D341Med (cell line): ENCODE measurements around the gene AP2A2.
A peak's percentile ranks its signal among the peaks of the same experiment; 100 is the strongest.
"Not testable (repeated sequence)": the region's sequence is repeated elsewhere in the genome, so short reads cannot be mapped to it uniquely, and the experiment has no call there.

Source experiments
- DNase-seq: peaks from one replicate; pipeline ENCODE4 v3.0.0; 2012; ENCODE audit warnings: low spot score

Gene AP2A2

DNA sequence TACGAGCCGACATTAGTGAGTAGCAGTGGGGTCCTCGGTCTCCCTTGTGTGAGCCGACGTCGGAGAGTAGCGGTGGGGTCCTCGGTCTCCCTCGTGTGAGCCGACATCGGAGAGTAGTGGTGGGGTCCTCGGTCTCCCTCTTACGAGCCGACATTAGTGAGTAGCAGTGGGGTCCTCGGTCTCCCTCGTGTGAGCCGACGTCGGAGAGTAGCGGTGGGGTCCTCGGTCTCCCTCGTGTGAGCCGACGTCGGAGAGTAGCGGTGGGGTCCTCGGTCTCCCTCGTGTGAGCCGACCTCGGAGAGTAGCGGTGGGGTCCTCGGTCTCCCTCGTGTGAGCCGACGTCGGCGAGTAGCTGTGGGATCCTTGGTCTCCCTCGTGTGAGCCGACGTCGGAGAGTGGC lies 49.7 kb downstream of the AP2A2 start:
- DNase-seq: not testable (repeated sequence)

DNA sequence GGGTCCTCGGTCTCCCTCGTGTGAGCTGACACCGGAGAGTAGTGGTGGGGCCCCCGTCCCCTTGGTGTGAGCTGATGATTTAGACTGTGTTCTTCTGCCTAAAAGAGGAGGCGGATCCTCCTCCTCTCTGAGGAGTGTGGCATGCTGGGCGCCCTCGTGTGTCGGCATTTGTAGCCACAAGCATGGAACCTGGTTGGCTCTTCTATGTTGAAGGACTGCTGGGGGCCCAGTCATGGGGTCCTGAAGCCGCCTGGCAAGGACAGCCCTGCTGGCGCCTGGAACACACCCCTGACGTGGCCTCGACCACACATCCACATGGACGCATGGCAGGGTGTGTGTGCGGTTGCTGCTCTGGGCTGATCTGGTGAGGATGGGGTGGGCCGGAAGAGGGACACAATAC lies 50.2 kb downstream of the AP2A2 start:
- peak; percentile 57 for DNase-seq

DNA sequence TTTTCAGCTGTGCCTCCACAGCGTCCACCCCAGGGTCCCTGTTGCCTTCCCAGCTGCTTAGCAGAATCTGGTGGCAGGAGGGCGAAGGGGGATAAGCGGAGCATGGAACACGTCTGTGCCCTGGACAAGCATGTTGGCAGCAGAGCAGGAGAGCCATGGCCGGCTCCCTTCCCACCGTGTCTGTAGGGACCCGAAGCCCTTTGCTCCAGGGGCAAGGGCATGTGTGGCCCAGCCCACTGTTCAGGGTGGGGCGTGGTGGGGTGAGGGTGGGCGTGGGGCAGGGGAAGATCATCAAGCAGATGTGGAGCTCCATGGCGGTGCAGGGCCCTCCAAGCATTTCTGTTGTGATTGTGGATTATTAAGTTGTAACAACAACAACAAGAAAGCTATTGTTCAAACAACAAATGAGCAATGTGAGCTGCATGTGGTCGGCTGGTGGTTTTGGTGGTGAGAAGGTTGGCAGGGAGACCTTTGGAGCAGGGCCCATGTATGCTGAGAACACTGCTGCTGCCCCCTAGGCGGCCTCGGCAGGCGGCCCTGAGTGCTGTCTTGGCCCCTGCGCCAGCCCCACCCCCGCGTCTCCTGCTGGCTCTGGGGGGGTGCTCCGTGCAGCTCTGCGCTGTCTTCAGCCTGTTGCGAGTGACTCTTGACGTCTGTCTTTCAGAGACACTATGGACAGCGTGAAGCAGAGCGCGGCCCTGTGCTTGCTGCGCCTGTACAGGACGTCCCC lies 50.9 kb downstream of the AP2A2 start:
- no peak for DNase-seq

DNA sequence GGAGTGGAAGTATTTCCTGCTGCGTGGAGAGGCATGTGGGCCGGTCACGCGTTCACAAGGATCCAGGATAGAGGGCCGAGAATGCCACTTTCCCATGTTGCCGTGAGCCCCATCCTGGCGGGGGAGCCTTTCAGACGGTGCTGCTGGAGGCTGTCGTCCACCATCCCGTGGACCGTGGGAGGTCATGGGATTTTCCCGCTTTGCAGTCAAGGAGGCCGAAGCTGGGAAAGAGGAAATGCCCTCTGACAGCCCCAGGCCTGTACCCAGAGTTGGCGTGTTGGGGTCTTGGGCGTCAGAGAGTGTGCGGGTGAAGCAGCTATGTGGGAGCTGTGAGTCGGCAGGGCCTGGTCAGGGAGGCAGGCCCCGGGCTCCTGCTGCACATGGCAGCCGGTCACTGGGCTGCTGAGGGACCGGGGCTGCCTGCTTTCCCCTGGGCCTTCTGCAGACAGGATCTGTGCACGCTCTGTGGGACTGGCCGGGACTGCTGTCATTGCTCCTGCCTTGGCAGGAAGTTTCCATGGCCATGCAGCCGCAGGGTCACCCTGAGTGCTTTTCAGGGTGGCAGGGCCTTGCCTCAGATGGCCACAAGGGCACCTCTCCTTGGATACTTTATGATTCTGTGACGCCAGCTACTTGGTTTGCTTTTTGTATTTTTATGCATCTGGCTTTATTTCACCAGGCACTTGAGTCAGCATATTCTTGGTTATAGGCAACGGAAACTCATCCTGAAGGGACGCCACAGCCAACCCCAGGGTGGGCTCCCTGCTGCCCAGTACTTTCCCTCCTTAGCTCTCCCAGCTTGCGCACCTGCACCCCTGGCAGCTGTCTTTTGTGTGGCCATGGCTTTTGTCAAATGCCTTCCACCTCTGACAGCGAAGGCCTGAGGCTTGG lies 52.4 kb downstream of the AP2A2 start:
- no peak for DNase-seq

DNA sequence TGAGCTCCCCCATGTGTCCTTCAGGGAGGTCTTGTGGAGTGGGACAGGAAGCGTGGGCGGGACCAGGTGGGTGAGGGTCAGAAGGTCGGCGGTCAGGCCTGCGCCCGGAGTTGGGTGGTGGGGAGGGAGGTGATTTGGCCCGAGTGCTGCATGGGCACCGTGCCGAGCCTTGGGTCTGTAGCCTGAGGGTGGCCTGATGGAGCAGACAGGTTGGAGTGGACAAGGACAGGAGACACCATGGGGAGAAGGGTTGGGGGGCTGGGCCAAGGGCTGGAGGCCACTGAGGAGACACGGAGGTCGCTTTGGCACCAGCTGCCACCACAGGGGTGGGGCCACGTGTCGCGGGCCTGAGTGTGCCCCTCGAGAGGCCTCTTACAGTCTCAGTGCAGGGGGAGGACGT lies 53.1 kb downstream of the AP2A2 start:
- no peak for DNase-seq

DNA sequence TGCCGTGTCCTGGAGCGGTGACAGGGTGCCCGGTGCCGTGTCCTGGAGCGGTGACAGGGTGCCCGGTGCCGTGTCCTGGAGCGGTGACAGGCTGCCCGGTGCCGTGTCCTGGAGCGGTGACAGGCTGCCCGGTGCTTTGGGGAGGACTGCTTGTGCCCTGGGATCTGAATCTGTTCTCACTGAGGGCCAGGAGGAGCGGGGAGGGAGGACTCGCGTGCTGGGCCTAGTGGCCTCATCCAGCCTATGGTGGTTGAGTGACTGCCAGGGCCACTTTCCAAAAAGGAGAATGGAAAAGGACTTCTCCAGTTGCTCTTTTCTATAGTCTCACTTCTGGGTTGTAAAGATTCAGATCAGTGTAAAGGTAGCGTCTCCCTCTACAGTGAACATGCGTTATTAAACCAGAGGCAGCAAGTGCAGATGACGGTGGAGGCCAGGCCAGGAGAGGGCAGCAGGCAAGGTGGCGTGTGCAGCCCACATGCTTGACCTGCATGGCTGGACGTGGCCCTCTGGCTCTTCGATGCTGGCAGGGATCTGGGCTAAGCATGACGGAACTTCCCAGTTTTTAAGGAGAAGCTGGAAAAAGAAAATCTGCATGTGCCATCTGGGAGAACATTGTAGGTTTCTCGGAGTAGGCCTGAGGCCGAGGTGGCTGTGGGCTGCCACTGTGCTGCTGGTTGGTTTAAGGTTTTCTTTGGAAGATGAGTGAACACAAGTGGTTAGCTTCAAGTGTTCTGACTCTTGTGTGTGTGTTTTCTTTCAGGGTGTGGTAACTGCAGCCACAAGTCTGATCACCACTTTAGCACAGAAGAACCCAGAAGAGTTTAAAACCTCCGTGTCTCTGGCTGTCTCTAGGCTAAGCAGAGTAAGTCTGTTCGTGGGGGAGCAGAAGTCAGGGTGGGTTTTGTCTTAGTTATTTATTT lies 55.0 kb downstream of the AP2A2 start:
- DNase-seq: no peak

DNA sequence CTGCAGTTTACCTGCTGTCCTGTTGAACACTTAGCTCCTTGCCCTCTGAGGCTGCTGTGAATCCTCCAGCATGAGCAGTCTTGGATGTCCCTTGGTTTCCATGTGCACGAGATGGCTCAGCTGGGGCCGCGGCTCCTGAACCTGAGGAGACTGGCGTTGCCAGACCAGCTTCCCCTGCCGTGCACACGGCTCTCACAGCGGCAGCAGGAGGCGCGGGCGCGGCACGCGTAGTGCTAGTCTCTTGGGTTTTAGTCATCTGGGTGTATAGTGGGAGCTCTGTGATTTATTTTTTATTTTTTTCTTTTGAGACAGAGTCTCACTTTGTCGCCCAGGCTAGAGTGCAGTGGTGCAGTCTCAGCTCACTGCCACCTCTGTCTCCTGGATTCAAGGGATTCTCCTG lies 56.1 kb downstream of the AP2A2 start:
- DNase-seq: no peak

DNA sequence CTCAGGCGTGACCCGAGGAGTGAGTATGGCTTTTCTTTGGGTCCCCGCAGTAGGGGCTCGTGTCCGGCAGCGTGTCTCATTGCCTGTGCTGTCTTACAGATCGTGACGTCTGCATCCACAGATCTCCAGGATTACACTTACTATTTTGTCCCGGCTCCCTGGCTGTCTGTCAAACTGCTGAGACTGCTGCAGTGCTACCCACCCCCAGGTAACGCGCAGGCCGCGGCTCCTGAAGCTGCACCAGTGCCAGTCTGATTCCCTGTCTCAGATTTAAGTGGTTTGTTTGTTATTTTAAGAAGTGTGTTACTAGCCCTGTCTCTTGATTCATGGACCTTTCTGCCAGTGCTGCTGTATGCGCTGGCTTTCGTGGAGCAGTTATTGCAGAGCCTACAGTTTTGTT lies 58.9 kb downstream of the AP2A2 start:
- DNase-seq: no peak

DNA sequence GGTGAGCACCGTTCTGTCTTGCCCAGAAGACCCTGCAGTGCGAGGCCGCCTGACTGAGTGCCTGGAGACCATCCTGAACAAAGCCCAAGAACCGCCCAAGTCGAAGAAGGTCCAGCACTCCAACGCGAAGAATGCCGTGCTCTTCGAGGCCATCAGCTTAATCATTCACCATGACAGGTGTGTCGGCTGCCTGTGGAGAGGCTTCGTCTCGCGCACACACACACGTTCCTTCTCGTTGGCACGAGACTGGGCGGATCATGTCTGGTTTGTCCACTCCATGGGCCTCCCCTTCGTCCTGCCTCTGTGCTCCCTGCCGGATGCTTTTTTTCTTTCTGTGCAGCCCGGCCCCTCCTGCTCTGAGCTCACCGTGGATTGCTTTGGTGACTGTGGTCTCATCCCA lies 59.7 kb downstream of the AP2A2 start:
- DNase-seq: no peak

DNA sequence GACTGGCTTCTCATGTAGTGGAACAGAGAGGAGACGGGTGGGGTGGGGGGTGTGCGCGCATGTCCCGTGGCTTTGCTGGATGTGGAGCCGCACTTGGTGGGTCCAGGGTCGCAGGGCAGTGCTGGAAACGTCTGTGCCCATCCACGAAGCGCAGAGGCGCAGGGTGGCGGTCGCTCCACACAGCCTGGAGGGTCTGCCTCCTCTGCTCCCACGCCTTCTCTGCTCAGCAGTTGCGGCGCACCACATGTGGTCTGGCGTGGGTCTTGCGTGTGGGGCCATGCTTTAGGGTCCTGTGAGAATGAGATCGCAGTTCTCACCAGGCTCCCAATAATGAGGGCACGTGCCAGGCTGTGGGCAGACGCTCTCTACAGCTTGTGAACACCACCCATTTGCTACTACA lies 60.2 kb downstream of the AP2A2 start:
- no peak for DNase-seq

DNA sequence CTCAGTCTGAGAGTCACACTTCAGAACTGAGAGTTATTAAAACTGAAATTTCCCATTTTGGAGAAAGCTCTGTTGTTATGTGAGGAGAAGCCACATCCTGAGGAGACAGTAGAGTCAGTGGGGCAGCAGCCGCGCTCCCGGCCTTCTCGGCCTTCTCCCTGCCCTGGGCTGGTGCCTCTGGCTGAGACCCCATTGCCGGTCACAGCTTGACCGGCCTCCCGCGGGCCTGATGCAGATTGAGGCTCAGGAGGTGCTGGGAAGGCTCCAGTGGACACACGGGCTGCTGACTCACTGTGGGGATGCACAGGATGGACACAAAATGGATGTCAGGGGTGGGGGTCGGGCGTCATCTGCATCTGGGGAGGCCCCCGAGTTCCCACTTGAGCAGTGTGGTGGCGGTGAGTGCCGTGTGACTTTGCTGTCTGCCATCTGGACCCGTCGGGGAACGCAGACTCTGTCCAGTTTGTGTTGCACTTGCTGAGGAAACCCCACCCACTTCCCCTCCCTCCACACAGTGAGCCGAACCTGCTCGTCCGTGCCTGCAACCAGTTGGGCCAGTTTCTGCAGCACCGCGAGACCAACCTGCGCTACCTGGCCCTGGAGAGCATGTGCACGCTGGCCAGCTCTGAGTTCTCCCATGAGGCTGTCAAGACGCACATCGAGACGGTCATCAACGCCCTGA lies 60.7 kb downstream of the AP2A2 start:
- DNase-seq: no peak

DNA sequence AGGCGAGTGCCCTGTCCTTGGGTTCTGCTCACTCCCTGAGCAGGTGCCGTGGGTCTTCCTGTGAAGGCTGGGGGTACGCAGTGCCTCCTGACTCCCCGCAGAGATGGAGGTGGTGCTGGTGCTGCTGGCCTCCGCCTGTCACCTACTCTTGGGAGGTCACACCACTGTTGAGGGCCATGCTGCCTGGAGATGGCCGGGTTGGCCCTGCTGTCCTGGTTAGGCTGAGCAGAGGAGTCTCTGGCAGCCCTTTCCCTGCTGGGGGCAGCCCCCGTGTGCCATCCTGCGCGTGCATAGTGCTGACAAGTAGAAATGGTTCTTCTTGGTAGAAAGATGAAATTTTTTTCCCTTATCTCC lies 61.3 kb downstream of the AP2A2 start:
- no peak for DNase-seq

DNA sequence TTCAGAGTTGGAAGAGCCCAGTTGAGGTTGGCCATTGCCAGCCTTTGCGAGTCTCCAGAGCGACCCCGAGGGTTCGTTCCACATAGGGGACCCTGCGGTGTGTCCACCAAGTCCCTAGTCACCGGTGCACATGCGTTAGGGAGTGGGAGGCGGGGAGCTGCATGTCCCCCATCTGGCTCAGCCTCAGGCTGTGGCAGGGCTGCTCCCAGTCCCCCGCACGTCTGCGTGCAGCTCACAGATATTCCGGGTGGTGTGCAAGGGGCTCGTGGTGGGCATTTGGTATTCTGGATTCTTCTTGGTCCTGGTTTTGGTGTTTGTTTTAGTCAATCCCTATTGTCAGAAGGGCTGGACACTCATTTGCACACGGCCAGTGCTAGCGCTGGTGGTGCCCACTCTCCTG lies 62.0 kb downstream of the AP2A2 start:
- DNase-seq: no peak

DNA sequence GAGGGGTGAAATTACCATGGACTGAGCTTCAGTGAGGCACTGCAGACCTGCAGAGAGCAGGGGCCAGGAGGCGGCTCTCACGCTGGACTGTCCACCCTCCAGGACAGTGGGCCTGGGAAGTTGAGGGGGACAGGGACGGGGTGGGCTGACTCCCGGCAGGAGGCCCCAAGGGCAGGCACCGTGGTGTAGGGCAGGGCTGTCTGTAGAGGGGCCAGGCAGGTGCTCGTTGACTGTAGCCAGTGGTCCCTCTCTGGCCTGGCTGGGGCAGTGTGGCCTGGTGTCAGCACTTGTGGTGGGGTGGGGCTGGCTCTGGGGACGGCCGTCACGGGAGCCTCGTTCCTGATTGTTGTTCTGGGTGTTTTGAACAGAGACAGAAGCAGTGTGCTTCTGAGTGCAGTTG lies 64.4 kb downstream of the AP2A2 start:
- no peak for DNase-seq

DNA sequence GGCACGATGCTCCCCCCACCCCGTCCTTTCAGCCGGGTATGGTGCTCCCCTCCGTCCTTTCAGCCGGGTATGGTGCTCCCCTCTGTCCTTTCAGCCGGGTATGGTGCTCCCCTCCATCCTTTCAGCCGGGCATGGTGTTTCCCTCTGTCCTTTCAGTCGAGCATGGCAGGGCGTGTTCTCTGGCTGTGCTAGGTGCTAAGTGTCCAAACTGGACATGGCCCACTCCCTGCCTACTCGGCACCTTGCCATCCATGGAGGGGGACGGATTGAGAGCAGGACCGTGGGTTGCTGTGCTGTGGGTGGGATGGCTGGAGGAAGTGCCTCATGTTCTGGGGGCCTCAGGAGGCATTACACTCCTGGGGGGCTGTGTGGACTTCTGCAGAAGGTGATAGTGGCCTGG lies 65.4 kb downstream of the AP2A2 start:
- no peak for DNase-seq

DNA sequence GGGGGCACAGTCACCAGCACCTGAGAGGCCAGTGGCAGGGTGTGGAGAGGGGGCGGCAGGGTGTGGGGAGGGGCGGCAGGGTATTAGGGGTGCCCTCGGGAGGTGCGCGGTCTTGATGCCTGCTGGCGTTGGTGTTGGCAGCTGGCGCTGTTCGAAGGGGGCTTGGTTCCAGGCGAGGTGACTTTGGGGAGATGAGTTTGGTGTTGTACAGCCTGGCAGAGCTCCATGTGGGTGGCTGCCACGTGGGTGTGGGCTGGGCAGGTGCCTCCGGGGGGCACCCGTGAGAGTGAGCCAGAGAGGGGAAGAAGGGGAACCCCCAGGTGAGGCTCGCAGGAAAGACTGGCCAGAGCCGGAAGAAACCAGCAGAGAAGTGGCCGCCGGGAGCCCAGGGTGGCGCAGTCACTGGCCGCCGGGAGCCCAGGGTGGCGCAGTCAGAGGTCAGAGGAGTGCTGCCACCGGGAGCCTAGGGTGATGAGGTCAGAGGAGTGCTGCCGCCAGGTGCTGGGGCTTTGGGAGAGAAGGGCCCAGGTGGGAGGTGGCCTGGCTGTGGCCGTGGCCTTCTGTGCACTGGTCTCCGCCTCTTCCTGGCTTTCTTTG lies 66.1 kb downstream of the AP2A2 start:
- DNase-seq: no peak

DNA sequence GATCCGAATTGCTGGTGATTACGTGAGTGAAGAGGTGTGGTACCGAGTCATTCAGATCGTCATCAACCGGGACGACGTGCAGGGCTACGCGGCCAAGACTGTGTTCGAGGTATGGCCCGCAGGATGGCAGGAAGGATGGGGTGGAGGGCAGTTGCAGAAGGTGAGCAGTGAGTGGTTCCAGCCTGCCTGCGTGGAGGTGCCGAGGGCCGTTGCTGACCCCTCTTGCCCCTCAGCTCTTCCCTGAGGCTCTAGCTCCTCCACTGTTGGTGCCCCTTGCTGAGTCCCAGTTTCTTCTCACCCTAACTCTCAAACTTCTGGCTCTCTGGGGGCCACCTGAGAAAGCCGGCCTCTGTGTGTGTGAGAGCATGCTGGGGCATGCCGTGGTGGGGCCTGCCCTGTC lies 66.9 kb downstream of the AP2A2 start:
- DNase-seq: no peak

DNA sequence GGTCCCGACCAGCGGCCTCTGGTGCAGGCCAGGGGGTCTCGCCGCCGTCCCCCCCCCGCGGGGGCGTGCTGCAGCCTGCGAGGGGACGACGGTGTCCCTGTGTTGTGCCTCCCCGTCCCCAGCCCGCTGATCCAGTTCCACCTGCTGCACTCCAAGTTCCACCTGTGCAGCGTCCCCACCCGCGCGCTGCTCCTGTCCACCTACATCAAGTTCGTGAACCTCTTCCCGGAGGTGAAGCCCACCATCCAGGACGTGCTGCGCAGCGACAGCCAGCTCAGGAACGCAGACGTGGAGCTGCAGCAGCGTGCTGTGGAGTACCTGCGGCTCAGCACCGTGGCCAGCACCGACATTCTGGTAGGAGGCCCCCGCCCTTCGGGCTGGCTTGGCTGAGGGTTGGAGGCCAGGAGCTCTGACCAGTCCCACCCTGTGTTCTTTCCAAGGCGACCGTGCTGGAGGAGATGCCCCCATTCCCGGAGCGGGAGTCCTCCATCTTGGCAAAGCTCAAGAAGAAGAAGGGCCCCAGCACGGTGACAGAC lies 68.0 kb downstream of the AP2A2 start:
- no peak for DNase-seq

DNA sequence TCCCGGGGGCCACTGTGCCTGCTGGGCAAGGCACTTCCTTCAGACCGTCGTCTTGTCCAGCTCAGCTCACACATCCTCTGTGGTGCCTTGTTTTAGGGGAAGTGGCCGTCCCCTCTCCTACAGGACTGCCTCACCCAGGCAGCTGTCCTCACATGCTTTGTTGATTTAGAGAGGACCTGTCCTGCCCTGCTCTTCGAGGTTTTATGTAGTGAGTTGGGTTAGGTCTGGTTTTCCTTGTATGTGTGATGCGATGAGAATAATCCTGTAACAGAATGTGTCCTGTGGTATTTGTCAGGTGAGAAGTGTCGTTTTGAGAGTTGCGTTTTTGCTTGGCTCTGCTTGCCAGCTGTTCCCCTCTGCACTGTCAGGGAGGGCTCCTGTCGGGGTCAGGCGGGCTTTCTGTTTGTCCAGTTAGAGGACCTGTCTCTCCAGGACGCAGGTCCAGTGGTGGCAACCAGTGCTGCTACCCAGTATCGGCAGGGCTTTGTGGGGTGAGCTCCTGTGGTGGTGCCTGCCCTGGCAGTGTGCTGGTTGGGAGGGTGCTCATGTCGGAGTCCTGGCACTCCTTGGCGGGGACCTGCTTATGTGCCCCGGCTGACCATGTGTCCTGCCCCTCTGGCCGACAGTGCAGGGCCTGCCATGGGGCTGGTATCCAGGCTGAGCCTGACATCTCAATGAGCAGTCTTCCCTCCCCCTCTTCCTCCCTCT lies 69.5 kb downstream of the AP2A2 start:
- DNase-seq: no peak

DNA sequence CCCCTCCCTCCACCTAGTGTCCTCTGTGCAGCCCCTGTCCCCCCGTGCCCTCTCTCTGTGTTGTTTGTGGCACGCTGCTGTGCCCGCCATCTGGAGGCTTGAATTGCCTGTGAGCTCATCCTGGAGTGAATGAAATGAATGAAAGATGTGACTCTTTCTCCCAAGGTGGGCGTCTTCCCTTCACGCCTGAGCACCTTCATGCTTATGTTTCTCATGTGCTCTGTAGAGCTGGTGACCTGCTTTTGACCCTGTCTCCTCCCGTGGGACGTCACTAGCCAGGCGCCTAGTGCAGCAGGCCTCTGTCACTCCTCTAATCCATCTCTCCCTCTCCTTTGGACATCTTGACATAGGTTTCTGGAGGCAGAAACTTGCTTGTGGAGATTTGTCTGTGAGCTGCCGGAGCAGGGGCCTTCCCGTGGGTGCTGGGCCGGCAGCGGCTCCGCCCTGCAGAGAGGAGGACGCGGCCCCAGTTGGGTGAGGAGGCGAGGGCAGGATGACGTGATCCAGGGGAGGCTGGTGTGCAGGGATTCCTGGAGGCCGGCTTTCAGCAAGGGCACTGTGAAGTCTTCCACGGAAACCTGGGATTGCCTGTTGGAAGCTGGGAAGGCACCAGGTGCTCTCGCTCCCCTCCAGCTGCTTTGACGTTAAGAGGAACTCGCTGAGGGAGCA lies 70.2 kb downstream of the AP2A2 start:
- DNase-seq: peak; percentile 57
